ENCODE data around the gene RTN4RL1. TPM values are rescaled to one million over a fixed set of nuclear protein-coding genes. Genes with fewer than 3 reads are reported as not detected.

The RTN4RL1 gene
- total RNA-seq, 1 donor from 2014 or later = 11.5 TPM

DNA sequence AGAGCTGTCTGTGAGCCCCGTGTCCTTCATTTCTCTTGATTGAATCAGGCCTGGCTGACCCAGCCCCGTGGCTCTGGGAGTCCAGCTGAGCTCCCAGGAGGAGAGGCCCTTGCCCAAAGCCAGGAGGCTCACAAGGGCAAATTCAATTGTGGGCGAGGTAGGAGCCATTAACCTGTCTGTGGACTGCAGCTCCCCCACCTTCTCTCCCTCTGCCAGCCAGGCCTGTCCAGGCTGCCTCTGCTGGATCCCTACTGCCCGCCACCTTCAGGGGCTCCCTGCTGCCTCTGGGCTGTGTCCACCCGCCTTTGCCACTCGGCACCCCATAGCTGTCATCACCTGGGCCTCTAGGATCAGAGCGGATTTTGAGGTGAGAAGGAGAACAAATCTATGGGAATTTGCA, 61.9 kb downstream of the RTN4RL1 start:
- Histone ChIP-seq H3K4me1 (peaks cover 0 to 5% of the 10 kb centered on the region in 2 donors), H3K9me3 (no peaks in the 10 kb centered on the region), H3K36me3 (no peaks in the 10 kb centered on the region), H3K27me3 (no peaks in the 10 kb centered on the region), H3K4me3 (no peak overlapping the region), H3K27ac (no peak overlapping the region)
- no peak for DNase-seq (ENCODE audit: low spot score in 2 of 2)
- intact Hi-C loops (cut with DNase I) = no loop called here
- TF ChIP-seq, protein P1, sequence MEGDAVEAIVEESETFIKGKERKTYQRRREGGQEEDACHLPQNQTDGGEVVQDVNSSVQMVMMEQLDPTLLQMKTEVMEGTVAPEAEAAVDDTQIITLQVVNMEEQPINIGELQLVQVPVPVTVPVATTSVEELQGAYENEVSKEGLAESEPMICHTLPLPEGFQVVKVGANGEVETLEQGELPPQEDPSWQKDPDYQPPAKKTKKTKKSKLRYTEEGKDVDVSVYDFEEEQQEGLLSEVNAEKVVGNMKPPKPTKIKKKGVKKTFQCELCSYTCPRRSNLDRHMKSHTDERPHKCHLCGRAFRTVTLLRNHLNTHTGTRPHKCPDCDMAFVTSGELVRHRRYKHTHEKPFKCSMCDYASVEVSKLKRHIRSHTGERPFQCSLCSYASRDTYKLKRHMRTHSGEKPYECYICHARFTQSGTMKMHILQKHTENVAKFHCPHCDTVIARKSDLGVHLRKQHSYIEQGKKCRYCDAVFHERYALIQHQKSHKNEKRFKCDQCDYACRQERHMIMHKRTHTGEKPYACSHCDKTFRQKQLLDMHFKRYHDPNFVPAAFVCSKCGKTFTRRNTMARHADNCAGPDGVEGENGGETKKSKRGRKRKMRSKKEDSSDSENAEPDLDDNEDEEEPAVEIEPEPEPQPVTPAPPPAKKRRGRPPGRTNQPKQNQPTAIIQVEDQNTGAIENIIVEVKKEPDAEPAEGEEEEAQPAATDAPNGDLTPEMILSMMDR (IDR thresholded peaks at IDR 0.05) = no peak

DNA sequence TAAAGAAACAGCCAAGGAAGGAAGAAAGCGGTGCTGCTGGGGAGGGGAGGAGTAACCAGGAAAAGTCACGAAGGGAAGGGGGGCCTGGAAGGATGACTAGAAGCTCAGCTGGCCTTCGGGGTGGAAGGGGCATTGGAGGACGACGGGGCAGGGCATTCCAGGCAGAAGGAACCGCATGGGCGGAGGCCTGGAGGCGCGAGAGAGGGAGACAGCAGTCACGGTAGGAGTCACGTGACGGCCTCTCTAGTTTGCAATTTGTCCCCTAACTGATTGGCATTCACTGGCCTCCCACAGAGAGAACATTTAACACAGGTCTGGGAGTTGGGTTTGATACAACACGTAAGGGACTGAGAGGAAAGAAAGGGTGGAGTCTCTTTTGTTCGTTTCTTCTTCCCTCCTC, 63.9 kb downstream of the RTN4RL1 start:
- Histone ChIP-seq H3K4me3 (no peak overlapping the region), H3K36me3 (no peaks in the 10 kb centered on the region), H3K27me3 (no peaks in the 10 kb centered on the region), H3K4me1 (peaks cover 0 to 5% of the 10 kb centered on the region in 2 donors), H3K9me3 (no peaks in the 10 kb centered on the region), H3K27ac (no peak overlapping the region)
- intact Hi-C loops (cut with DNase I) = no loop called here
- TF ChIP-seq, protein P1 (IDR thresholded peaks at IDR 0.05) = no peak
- no peak for DNase-seq (ENCODE audit: low spot score in 2 of 2)

DNA sequence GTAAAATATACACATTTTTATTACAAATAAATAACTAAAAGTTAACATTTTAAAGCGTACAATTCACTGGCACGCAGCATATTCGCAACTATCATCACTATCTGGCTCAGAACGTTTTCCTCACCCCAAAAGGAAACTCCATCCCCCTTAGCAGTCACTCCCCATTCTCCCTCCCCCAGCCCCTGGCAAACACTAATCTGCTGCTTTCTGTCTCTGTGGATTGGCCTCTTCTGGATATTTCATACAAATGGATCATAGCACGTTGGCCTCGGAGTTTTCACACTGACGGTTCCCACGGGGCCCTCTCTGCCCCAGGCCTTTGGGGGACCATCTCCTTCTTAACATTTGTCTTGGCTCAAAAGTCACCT, 64.6 kb downstream of the RTN4RL1 start:
- DNase-seq (ENCODE audit: low spot score in 2 of 2) = no peak
- intact Hi-C loops (cut with DNase I) = no loop called here
- Histone ChIP-seq H3K9me3 (no peaks in the 10 kb centered on the region), H3K27ac (no peak overlapping the region), H3K4me3 (no peak overlapping the region), H3K27me3 (no peaks in the 10 kb centered on the region), H3K4me1 (peaks cover 0 to 5% of the 10 kb centered on the region in 2 donors), H3K36me3 (no peaks in the 10 kb centered on the region)
- TF ChIP-seq, protein P1 (IDR thresholded peaks at IDR 0.05) = no peak

DNA sequence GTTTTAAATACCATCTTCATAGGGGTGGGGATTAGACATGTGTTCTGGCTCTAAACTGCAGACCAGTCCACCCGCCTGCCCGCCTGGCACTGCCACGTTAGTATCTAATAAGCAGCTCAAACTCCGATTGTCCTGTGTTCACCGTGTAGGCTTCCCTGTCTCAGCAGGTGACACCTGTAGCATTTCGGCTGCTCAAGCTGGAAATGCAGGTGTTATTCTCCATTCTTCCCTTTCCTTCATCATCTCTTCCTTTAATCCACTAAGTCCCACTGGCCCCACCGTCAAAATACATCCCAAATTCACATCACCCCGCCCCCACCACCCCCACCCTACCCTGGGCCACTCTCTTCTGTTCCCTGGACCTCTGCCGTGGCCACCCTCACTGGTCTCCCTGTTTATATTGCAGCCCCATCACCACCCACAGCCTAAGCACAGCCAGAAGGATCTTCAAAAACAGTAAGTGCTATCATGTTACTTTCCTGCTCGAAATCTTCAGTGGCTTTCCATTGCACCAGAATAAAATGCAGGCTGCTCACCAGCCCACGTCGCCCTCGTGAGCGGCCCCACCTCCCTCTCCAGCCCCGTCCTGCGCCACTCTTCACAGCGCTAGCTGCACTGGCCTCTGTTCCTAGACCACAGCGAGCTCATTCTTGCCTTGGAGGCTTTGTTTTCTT, 65.1 kb downstream of the RTN4RL1 start:
- Histone ChIP-seq H3K4me1 (peaks cover 0 to 5% of the 10 kb centered on the region in 2 donors), H3K9me3 (no peaks in the 10 kb centered on the region), H3K27ac (no peak overlapping the region), H3K4me3 (no peak overlapping the region), H3K36me3 (no peaks in the 10 kb centered on the region), H3K27me3 (no peaks in the 10 kb centered on the region)
- TF ChIP-seq, protein P1 (IDR thresholded peaks at IDR 0.05) = no peak
- intact Hi-C loops (cut with DNase I) = no loop called here
- DNase-seq (ENCODE audit: low spot score in 2 of 2) = no peak

DNA sequence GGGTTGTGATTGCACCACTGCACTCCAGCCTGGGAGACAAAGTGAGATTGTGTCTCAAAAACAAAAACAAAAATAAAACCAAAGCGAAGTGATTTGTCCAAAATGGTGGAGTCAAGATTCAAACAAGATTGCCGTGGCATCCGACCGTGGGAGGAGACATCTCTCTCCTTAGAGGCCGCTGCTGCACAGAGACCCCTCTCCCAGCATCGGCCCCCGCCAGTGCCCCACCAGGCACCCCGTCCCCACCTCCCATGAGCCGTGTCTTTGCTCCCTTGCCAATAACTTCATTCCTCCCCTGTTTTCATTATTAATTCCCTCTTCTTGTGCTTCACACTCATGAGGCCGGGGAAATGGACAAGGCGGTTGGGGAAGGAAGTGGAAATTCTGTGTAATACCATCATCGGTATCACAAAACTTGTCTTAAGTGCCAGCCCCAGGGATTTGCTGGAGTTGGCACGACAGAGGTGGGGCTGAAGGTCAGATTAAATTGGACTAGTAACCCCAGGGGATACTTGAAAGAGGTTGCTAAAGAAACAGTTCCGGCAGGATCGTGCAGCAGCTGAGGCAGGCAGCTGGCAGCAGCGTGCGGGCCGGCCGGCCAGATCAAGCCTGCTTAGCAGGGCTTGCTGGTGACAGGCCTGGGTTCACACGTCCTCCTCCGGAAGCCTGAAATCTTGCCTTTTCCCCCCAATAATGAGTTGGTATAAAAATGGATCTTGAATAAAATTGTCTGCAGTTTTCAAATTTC, 66.8 kb downstream of the RTN4RL1 start:
- Histone ChIP-seq H3K4me3 (no peak overlapping the region), H3K9me3 (no peaks in the 10 kb centered on the region), H3K27me3 (no peaks in the 10 kb centered on the region), H3K4me1 (peaks cover 0 to 5% of the 10 kb centered on the region in 2 donors), H3K36me3 (no peaks in the 10 kb centered on the region), H3K27ac (no peak overlapping the region)
- intact Hi-C loops (cut with DNase I) = no loop called here
- TF ChIP-seq, protein P1 (IDR thresholded peaks at IDR 0.05) = no peak
- DNase-seq (ENCODE audit: low spot score in 2 of 2) = no peak

Measured in ascending aorta (tissue), 2 donors.